ENCODE results near the gene RDH13.
"Not testable (repeated sequence)": the region's sequence is repeated elsewhere in the genome, so short reads cannot be mapped to it uniquely, and the experiment has no call there.

The RDH13 gene

DNA sequence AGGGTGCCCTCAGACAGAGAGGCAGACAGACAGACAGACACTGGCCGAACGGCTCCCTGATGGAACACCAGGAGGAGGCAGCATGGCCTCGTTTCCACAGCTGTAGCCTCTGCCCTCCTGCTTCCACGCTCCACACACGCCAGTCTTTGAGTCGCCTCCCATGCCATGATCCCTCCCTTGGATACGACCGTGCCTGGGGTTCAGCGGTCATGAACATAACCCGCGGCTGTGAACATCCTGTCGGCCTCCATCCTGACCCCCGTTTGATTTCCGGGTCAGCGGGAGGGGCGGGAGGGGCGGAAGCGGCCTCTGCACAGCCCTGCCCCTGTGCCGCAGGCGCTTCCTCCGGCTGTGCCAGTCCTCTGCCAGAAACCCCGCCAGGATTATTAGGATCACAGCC, 48.2 kb downstream of the RDH13 start (continued):
- TF ChIP-seq, protein P1, sequence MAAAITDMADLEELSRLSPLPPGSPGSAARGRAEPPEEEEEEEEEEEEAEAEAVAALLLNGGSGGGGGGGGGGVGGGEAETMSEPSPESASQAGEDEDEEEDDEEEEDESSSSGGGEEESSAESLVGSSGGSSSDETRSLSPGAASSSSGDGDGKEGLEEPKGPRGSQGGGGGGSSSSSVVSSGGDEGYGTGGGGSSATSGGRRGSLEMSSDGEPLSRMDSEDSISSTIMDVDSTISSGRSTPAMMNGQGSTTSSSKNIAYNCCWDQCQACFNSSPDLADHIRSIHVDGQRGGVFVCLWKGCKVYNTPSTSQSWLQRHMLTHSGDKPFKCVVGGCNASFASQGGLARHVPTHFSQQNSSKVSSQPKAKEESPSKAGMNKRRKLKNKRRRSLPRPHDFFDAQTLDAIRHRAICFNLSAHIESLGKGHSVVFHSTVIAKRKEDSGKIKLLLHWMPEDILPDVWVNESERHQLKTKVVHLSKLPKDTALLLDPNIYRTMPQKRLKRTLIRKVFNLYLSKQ (tag by site-specific recombination; IDR thresholded peaks at IDR 0.05; ENCODE audit: borderline replicate concordance): no peak
- TF ChIP-seq ZNF791 (tag by site-specific recombination; IDR thresholded peaks at IDR 0.05): no peak
- no peak for TF ChIP-seq OSR2 (tag by site-specific recombination; IDR thresholded peaks at IDR 0.05)
- TF ChIP-seq ZNF16 (tag by site-specific recombination; IDR thresholded peaks at IDR 0.05; ENCODE audit: low read depth): no peak
- TF ChIP-seq, protein P2, sequence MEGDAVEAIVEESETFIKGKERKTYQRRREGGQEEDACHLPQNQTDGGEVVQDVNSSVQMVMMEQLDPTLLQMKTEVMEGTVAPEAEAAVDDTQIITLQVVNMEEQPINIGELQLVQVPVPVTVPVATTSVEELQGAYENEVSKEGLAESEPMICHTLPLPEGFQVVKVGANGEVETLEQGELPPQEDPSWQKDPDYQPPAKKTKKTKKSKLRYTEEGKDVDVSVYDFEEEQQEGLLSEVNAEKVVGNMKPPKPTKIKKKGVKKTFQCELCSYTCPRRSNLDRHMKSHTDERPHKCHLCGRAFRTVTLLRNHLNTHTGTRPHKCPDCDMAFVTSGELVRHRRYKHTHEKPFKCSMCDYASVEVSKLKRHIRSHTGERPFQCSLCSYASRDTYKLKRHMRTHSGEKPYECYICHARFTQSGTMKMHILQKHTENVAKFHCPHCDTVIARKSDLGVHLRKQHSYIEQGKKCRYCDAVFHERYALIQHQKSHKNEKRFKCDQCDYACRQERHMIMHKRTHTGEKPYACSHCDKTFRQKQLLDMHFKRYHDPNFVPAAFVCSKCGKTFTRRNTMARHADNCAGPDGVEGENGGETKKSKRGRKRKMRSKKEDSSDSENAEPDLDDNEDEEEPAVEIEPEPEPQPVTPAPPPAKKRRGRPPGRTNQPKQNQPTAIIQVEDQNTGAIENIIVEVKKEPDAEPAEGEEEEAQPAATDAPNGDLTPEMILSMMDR (tag by site-specific recombination; IDR thresholded peaks at IDR 0.05): no peak
- no peak for TF ChIP-seq ZNF596 (tag by site-specific recombination; IDR thresholded peaks at IDR 0.05)
- TF ChIP-seq GLI4 (tag by site-specific recombination; IDR thresholded peaks at IDR 0.05): no peak

DNA sequence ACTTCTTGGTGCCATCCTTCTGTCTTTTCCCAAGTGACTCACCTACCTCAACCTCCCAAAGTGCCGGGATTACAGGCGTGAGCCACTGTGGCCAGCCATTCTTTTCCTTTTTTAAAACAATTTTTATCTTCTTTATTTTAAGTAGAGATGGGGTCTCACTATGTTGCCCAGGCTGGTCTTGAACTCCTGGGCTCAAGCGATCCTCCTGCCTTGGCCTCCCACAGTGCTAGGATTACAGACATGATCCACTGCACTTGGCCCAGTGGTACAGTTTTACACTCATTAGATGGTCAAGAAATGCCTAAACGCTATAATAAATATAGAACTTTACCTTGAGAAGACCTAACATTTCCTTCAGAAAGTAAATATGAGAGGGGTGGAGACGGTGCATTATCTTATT, 49.4 kb downstream of the RDH13 start:
- no peak for TF ChIP-seq ZNF701 (tag by site-specific recombination; IDR thresholded peaks at IDR 0.05)
- Histone ChIP-seq H3K9me3 (ENCODE audit: control insufficient read depth, insufficient read depth, low read depth, low read length) (no peaks in the 10 kb centered on the region), H3K27ac (ENCODE audit: extremely low read depth, low read depth, low read length) (no peak overlapping the region), H3K4me1 (ENCODE audit: control insufficient read depth, insufficient read depth, low read length) (no peaks in the 10 kb centered on the region), H3K36me3 (ENCODE audit: control insufficient read depth in 2 of 2, insufficient read depth in 1 of 2, low read length in 2 of 2) (no peaks in the 10 kb centered on the region), H3K4me3 (ENCODE audit: low read depth, low read length) (no peak overlapping the region)
- ChIA-PET POLR2A (no interaction called here), CTCF (interaction anchor here (0.7 kb wide), 2 partner anchors 12 to 132 kb away, joined by 4 to 5 read pairs; no protein-coding TSS in a partner anchor)

DNA sequence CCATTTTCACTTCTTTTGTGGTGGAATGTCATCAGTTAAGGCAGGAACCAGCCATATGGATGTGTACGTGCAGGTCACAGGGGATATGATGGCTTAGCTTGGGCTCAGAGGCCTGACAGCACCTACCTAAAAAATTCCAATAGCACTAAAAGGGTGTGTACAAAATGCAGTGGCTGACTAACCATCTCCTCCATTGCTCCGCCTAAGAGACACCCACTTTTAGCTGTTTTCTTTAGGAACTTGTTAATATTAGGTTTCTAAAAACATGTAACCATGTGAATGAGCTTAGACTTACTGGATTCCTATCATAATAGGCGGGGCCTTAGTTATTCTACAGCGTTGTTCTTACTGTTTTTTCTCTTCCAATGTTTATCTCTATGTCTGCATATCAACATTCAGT, 50.6 kb downstream of the RDH13 start:
- no peaks in the 10 kb centered on the region for H3K9me3 ChIP-seq (ENCODE audit: control insufficient read depth, insufficient read depth, low read depth, low read length)
- no peaks in the 10 kb centered on the region for H3K4me1 ChIP-seq (ENCODE audit: control insufficient read depth, insufficient read depth, low read length)
- ChIA-PET CTCF (interaction anchor here (0.6 kb wide), 1 partner anchor 92 kb away, joined by 6 read pairs; no protein-coding TSS in a partner anchor), POLR2A (no interaction called here)
- no peak for TF ChIP-seq ZFP3 (tag by site-specific recombination; IDR thresholded peaks at IDR 0.05; ENCODE audit: low read depth)
- TF ChIP-seq, protein P3, sequence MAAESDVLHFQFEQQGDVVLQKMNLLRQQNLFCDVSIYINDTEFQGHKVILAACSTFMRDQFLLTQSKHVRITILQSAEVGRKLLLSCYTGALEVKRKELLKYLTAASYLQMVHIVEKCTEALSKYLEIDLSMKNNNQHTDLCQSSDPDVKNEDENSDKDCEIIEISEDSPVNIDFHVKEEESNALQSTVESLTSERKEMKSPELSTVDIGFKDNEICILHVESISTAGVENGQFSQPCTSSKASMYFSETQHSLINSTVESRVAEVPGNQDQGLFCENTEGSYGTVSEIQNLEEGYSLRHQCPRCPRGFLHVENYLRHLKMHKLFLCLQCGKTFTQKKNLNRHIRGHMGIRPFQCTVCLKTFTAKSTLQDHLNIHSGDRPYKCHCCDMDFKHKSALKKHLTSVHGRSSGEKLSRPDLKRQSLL (tag by site-specific recombination; IDR thresholded peaks at IDR 0.05): no peak
- TF ChIP-seq, protein P4, sequence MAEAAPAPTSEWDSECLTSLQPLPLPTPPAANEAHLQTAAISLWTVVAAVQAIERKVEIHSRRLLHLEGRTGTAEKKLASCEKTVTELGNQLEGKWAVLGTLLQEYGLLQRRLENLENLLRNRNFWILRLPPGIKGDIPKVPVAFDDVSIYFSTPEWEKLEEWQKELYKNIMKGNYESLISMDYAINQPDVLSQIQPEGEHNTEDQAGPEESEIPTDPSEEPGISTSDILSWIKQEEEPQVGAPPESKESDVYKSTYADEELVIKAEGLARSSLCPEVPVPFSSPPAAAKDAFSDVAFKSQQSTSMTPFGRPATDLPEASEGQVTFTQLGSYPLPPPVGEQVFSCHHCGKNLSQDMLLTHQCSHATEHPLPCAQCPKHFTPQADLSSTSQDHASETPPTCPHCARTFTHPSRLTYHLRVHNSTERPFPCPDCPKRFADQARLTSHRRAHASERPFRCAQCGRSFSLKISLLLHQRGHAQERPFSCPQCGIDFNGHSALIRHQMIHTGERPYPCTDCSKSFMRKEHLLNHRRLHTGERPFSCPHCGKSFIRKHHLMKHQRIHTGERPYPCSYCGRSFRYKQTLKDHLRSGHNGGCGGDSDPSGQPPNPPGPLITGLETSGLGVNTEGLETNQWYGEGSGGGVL (tag by site-specific recombination; IDR thresholded peaks at IDR 0.05): no peak
- TF ChIP-seq OVOL3 (tag by site-specific recombination; IDR thresholded peaks at IDR 0.05): no peak
- TF ChIP-seq, protein P5, sequence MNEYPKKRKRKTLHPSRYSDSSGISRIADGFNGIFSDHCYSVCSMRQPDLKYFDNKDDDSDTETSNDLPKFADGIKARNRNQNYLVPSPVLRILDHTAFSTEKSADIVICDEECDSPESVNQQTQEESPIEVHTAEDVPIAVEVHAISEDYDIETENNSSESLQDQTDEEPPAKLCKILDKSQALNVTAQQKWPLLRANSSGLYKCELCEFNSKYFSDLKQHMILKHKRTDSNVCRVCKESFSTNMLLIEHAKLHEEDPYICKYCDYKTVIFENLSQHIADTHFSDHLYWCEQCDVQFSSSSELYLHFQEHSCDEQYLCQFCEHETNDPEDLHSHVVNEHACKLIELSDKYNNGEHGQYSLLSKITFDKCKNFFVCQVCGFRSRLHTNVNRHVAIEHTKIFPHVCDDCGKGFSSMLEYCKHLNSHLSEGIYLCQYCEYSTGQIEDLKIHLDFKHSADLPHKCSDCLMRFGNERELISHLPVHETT (tag by site-specific recombination; IDR thresholded peaks at IDR 0.05): no peak
- TF ChIP-seq ZNF76 (tag by site-specific recombination; IDR thresholded peaks at IDR 0.05; ENCODE audit: borderline replicate concordance, low read depth): no peak
- no peak for TF ChIP-seq ZNF146 (tag by site-specific recombination; IDR thresholded peaks at IDR 0.05)
- TF ChIP-seq ZNF23 (tag by site-specific recombination; IDR thresholded peaks at IDR 0.05; ENCODE audit: borderline replicate concordance): no peak
- no peak for TF ChIP-seq GFI1B (tag by site-specific recombination; IDR thresholded peaks at IDR 0.05)
- H3K4me3 ChIP-seq (ENCODE audit: low read depth, low read length): no peak overlapping the region
- H3K27ac ChIP-seq (ENCODE audit: extremely low read depth, low read depth, low read length): no peak overlapping the region
- no peaks in the 10 kb centered on the region for H3K36me3 ChIP-seq (ENCODE audit: control insufficient read depth in 2 of 2, insufficient read depth in 1 of 2, low read length in 2 of 2)

DNA sequence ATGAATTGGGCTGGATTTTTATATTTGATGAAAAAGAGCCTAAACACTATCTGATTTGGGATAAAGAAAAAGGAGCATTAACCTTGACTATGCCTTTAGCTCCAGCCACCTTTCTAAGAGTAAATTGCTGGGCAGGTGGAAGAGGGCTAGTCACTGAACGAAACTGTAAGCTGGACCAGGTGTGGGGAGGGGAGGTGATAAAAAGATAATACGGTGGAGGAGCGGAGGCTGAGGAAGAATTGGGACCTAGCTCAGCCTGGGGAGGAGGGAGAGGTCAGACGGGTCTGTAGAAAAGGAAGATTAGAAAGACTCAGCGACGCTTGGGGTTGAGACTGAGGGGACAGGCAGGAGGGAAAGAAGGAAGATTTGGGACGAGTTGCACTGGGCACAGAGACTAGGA, 52.4 kb downstream of the RDH13 start:
- H3K36me3 ChIP-seq (ENCODE audit: control insufficient read depth in 2 of 2, insufficient read depth in 1 of 2, low read length in 2 of 2); H3K4me1 ChIP-seq (ENCODE audit: control insufficient read depth, insufficient read depth, low read length); H3K9me3 ChIP-seq (ENCODE audit: control insufficient read depth, insufficient read depth, low read depth, low read length); POLR2A ChIA-PET; CTCF ChIA-PET; H3K27ac ChIP-seq (ENCODE audit: extremely low read depth, low read depth, low read length); H3K4me3 ChIP-seq (ENCODE audit: low read depth, low read length): not testable (repeated sequence)

DNA sequence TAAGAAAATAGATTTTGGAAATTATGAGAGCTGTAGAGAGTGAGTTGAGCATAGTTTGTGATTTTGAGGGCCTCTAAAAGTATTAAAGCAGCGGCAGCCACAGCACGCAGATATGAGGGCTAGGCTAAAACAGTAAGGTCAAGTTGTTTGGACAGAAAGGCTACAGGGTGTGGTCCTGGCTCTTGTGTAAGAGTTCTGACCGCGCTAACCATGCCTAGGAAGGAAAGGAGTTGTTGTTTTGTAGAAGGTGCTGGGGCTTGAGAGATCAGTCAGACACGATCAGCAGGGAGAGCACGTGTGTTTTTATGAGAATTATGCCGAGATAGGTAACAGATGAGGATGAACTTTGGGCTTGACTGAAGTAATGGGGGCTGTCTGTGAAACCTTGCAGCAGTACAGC, 54.2 kb downstream of the RDH13 start:
- H3K4me1 ChIP-seq (ENCODE audit: control insufficient read depth, insufficient read depth, low read length); POLR2A ChIA-PET; H3K9me3 ChIP-seq (ENCODE audit: control insufficient read depth, insufficient read depth, low read depth, low read length); H3K36me3 ChIP-seq (ENCODE audit: control insufficient read depth in 2 of 2, insufficient read depth in 1 of 2, low read length in 2 of 2); H3K27ac ChIP-seq (ENCODE audit: extremely low read depth, low read depth, low read length); CTCF ChIA-PET; H3K4me3 ChIP-seq (ENCODE audit: low read depth, low read length): not testable (repeated sequence)
